GM10248 (cell line): ENCODE data around the gene ASTL.

Source experiments
- CTCF ChIA-PET: fragments of 300-600 bp; sonication (Branson Sonifier 250); formaldehyde crosslinking; extraction: SDS; loops from one replicate; lab custom pipeline; 2021; ENCODE audit warnings: antibody characterized with exemption; lab: Yijun Ruan, JAX
- POLR2A ChIA-PET: fragments of 350-650 bp; sonication (Branson Sonifier 250); formaldehyde crosslinking; extraction: SDS; loops from one replicate; lab custom pipeline; 2020; ENCODE audit warnings: antibody characterized with exemption; lab: Yijun Ruan, JAX
- DNase-seq: peaks from one replicate; pipeline ENCODE4 v3.0.0; 2012; ENCODE audit errors: extremely low spot score
- CTCF ChIP-seq: IDR thresholded peaks from 2 replicates; pipeline ENCODE4 v1.5.1; 2012; ENCODE audit warnings: mild to moderate bottlenecking, low read depth; ENCODE audit errors: extremely low read depth, missing control alignments, control extremely low read depth

ASTL gene

GRCh38 chr2:96116879-96117533 lies 21.3 kb downstream of the ASTL start:
- ChIA-PET CTCF (interaction anchor here (0.7 to 4.6 kb wide), 38 partner anchors 9 to 741 kb away, joined by 3 to 43 read pairs (median 4); partner anchors contain the start of genes ANKRD36C, ANKRD39, ASTL and ITPRIPL1), POLR2A (no interaction called here)
- peak; percentile 92 for DNase-seq
- TF ChIP-seq CTCF = peak; percentile 90

- ChIA-PET CTCF (interaction anchor here (0.7 to 4.6 kb wide), 36 partner anchors 8 to 741 kb away, joined by 3 to 43 read pairs (median 4); partner anchors contain the start of genes ANKRD36C, ANKRD39, ASTL and ITPRIPL1), POLR2A (no interaction called here)
- DNase-seq = peak; percentile 86
- no peak for TF ChIP-seq CTCF
Measured at GRCh38 chr2:96116424-96116878, 21.9 kb downstream of the ASTL start, which contains the start of gene ADRA2B. Gene ADRA2B (minus strand): TSS chr2:96116571. CDS start chr2:96116149, 422 bp downstream.

DNA sequence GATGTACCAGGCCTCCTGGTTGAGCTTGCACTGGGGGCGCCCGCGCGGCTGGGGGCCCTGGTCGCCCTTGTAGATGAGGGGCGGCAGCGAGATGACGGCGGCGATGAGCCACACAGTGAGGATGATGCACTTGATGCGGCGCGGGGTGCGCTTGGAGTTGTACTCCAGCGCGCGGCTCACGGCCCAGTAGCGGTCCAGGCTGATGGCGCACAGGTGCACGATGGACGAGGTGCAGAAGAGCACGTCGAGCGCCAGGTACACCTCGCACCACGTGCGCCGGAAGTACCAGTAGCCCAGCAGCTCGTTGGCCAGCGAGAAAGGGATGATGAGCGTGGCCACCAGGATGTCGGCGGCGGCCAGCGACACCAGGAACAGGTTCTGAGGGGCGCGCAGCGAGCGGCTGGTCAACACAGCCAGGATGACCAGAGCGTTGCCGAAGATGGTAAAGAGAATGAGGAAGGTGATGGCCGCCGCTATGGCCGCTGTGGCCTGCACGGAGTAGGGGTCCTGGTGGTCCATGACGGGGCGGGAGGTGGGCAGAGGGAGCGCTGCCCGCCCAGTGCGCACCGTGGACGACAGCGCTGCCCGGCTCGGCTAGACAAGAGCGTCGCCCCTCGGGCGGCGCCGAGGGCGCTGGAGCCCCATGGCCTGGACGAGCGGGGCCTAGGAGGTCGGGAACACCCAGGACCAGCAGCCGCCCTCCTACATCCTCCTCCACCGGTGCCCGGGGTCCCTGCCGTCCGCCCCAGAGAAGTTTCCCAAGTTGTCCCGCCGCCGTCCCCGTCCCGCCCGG lies 22.5 kb downstream of the ASTL start:
- ChIA-PET POLR2A (no interaction called here), CTCF (interaction anchor here (0.9 to 4.6 kb wide), 18 partner anchors 7 to 742 kb away, joined by 3 to 43 read pairs (median 7); partner anchors contain the start of gene ANKRD39)
- no peak for TF ChIP-seq CTCF
- DNase-seq = no peak

DNA sequence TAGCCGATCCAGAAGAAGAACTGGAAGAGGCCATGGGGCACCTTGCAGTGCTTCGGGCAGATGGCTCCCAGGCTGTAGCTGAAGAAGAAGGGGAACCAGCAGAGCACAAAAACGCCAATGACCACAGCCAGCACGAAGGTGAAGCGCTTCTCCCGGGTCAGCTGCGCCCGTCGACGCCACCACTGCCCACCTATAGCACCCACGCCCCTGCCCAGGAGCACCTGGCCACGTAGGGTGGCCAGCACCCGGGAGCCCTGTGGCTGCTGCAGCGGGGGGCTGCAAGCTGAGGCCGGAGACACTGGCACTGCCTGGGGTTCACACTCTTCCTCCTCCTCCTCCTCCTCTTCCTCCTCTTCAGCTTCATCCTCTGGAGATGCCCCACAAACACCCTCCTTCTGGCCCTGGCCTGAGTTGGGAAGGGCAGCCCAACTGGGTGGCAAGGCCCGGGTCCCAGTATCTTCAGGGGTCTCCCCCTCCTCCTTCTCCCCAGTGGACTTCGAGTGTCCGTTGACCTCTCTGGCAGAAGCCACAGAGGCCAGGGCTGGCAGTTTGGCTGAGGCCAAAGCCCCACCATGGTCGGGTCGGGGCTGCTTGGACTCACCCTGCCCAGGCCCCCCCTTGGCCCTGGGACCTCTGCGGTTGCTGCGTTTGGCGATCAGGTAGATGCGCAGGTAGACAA lies 23.3 kb downstream of the ASTL start:
- no peak for DNase-seq
- ChIA-PET POLR2A (no interaction called here), CTCF (interaction anchor here (1.2 to 3.3 kb wide), 4 partner anchors 11 to 60 kb away, joined by 3 to 10 read pairs (median 10); no protein-coding TSS in a partner anchor)
- no peak for TF ChIP-seq CTCF

DNA sequence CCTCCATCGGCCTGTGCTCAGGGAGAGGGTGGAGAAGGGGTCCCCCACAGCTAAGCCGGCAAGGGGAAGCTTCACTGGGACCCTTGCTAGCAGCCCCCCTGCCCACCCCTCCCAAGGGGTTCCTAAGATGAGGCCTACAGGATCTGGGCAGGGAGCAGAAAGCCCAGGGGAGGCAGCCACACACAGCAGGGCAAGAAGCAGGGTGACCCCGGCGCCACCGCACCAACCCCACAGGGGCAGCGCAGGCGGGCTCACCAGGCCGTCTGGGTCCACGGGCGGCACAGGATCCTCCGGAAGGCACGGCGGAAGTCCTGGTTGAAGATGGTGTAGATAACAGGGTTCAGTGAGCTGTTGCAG lies 23.8 kb downstream of the ASTL start:
- POLR2A ChIA-PET = no interaction called here
- no peak for DNase-seq
- CTCF ChIA-PET = interaction anchor here (1.2 to 3.3 kb wide), 2 partner anchors 11 to 60 kb away, joined by 3 to 10 read pairs; no protein-coding TSS in a partner anchor
- TF ChIP-seq CTCF = no peak

- no peak for TF ChIP-seq CTCF
- no peak for DNase-seq
- ChIA-PET CTCF (interaction anchor here (0.6 to 3.3 kb wide), 4 partner anchors 40 to 418 kb away, joined by 3 to 10 read pairs (median 4); no protein-coding TSS in a partner anchor), POLR2A (no interaction called here)
Measured at GRCh38 chr2:96113951-96114350, 24.4 kb downstream of the ASTL start.
